Progenitor cell of endocrine pancreas (in vitro differentiated cells): ENCODE results near the gene HDGFL3. TPM values are rescaled to one million over a fixed set of nuclear protein-coding genes. Genes with fewer than 3 reads are reported as not detected.

Experiments
- DNase-seq: peaks from one replicate; pipeline ENCODE4 v3.0.0; 2021; ENCODE audit warnings: low spot score; ENCODE audit not compliant: unreplicated experiment
- H3K27ac Mint-ChIP-seq: 2 replicates; pipeline ENCODE4 v1.8.0; 2021; ENCODE audit warnings: mild to moderate bottlenecking, moderate library complexity, mixed read lengths
- H3K27me3 Mint-ChIP-seq: 2 replicates; pipeline ENCODE4 v1.8.0; 2021; ENCODE audit warnings: mixed read lengths
- H3K36me3 Mint-ChIP-seq: 2 replicates; pipeline ENCODE4 v1.8.0; 2022; ENCODE audit warnings: mixed read lengths; ENCODE audit not compliant: insufficient read depth
- H3K4me1 Mint-ChIP-seq: 2 replicates; pipeline ENCODE4 v1.8.0; 2021; ENCODE audit warnings: low read depth, mixed read lengths
- H3K4me3 Mint-ChIP-seq: 2 replicates; pipeline ENCODE4 v1.8.0; 2021; ENCODE audit warnings: low read depth, mild to moderate bottlenecking, moderate library complexity, mixed read lengths
- H3K9me3 Mint-ChIP-seq: 2 replicates; pipeline ENCODE4 v1.8.0; 2021; ENCODE audit warnings: low read depth, mixed read lengths
- total RNA-seq: library from RNA; stranded (reverse); gene quantifications from 2 replicates; pipeline ENCODE4 v1.2.1, GENCODE V29; 2021
- TF ChIP-seq, protein P1 (sequence below): fragments of 200-600 bp; sonication (generic); IDR thresholded peaks from one replicate; pipeline ENCODE4 v1.5.0; 2021; ENCODE audit warnings: antibody characterized with exemption, mild to moderate bottlenecking; ENCODE audit not compliant: unreplicated experiment

Gene HDGFL3
- total RNA-seq, 1 donor from 2014 or later: 121 TPM

DNA sequence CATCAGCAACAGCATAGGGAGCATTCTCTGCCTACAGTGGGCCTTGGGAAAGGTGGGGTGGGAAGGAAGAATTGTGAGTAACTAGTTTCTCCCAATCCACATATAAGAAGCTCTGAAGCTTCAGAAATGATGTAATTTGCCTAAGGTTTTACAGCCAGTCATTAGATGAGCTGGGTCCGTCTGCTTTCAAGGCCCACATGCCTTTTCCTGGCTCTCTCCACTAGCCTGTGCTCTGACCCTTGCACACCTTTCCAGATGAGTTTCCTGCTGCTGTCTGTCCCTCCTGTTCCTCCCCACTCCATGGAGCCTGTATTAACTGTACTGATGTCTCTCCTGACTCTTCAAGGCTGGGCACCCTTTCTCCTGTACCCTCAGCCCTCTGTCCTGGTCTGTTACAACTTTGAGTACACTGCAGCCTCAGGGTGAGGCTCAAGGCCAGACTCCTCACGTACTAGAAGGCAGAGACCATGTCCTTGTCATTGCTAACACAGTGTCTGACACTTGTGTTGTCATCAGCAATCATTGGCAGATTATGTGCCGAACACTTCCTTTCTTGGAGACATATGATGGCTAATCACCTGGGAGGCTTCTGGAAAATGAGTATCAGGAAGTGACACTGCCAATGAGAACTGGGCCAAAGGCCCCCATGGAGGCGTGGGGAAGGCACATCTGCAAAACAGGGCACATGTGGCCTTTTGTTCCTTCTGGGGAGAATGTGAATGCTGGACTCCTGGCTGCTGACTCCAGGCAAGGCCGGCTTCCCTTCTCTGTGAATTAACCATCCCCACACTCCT lies 93.5 kb downstream of the HDGFL3 start:
- no peak for DNase-seq
- H3K36me3 Mint-ChIP-seq: no peaks in the 10 kb centered on the region
- H3K27me3 Mint-ChIP-seq: peaks cover 22% of the 10 kb centered on the region
- no peaks in the 10 kb centered on the region for H3K4me1 Mint-ChIP-seq
- no peak overlapping the region for H3K27ac Mint-ChIP-seq
- no peaks in the 10 kb centered on the region for H3K9me3 Mint-ChIP-seq
- TF ChIP-seq, protein P1, sequence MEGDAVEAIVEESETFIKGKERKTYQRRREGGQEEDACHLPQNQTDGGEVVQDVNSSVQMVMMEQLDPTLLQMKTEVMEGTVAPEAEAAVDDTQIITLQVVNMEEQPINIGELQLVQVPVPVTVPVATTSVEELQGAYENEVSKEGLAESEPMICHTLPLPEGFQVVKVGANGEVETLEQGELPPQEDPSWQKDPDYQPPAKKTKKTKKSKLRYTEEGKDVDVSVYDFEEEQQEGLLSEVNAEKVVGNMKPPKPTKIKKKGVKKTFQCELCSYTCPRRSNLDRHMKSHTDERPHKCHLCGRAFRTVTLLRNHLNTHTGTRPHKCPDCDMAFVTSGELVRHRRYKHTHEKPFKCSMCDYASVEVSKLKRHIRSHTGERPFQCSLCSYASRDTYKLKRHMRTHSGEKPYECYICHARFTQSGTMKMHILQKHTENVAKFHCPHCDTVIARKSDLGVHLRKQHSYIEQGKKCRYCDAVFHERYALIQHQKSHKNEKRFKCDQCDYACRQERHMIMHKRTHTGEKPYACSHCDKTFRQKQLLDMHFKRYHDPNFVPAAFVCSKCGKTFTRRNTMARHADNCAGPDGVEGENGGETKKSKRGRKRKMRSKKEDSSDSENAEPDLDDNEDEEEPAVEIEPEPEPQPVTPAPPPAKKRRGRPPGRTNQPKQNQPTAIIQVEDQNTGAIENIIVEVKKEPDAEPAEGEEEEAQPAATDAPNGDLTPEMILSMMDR: no peak
- H3K4me3 Mint-ChIP-seq: no peak overlapping the region

GRCh38 chr15:83112956-83113299 lies 94.7 kb downstream of the HDGFL3 start:
- Mint-ChIP-seq H3K9me3 (no peaks in the 10 kb centered on the region), H3K4me1 (no peaks in the 10 kb centered on the region), H3K27me3 (peaks cover 33% of the 10 kb centered on the region), H3K4me3 (no peak overlapping the region), H3K27ac (no peak overlapping the region), H3K36me3 (no peaks in the 10 kb centered on the region)
- TF ChIP-seq, protein P1: no peak
- no peak for DNase-seq

DNA sequence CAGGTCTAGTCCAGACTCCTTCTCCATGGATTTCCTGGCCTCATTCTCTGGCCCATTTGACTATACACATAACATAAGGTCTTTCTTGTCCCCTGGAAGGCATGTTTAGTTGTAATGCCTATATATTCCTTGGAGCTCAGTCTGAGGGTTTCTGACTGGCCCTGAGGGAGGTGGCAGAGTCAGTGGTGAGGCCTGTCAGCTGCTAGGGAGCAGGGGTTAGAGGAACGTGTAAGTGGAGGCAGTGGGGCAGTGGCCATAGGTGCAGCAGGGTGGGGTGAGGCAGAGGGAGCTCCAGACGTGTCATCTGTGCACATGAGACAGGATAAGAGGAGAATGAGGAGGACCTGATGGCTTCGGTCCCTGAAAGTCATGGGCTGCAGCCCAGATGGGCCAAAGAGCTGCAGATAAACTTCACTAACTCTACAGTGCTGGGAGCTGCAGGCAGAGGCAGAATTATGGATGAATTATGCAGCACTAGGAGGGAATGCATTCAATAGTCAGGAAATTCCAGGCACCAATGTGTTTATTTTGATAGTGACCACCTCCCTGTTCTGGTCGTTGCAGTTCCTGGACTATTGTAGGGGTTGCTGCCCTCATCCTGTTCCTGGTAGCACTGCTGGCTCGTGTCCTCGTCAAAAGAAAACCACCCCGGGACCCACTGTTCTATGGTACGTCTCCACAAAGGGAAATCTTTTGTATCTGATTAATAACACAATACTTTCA lies 95.2 kb downstream of the HDGFL3 start:
- Mint-ChIP-seq H3K9me3 (no peaks in the 10 kb centered on the region), H3K27me3 (peaks cover 34% of the 10 kb centered on the region), H3K4me1 (no peaks in the 10 kb centered on the region), H3K27ac (no peak overlapping the region), H3K36me3 (no peaks in the 10 kb centered on the region), H3K4me3 (no peak overlapping the region)
- TF ChIP-seq, protein P1: no peak
- DNase-seq: no peak

- H3K4me3 Mint-ChIP-seq: no peak overlapping the region
- TF ChIP-seq, protein P1: no peak
- no peaks in the 10 kb centered on the region for H3K36me3 Mint-ChIP-seq
- H3K27ac Mint-ChIP-seq: no peak overlapping the region
- no peak for DNase-seq
- no peaks in the 10 kb centered on the region for H3K9me3 Mint-ChIP-seq
- peaks cover 41% of the 10 kb centered on the region for H3K27me3 Mint-ChIP-seq
- peaks cover 2% of the 10 kb centered on the region for H3K4me1 Mint-ChIP-seq
Observed at GRCh38 chr15:83111149-83111548, 96.5 kb downstream of the HDGFL3 start.

DNA sequence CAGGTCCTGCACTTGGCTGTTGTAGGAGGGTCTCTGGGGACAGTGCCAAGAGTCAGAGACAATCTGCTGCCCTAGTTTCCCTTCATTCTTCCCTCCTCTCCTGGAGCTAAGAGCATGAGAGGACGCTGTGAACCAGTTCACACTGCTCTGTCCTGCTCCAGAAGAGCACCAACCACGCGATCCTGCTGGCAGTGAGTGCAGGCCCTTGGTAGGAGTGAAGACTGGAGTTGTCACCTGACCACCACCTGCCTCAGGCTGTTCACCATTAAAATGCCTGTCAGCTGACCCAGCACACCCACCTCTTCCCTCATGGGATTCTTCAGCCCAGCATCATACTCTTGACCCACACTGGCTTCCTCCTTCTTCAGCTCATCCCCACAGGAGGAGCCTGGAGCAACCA lies 97.2 kb downstream of the HDGFL3 start:
- peak overlapping the region; percentile 29 for H3K4me3 Mint-ChIP-seq
- H3K27ac Mint-ChIP-seq: peak overlapping the region; percentile 23
- TF ChIP-seq, protein P1: no peak
- H3K36me3 Mint-ChIP-seq: no peaks in the 10 kb centered on the region
- H3K9me3 Mint-ChIP-seq: no peaks in the 10 kb centered on the region
- peaks cover 46% of the 10 kb centered on the region for H3K27me3 Mint-ChIP-seq
- H3K4me1 Mint-ChIP-seq: peaks cover 2% of the 10 kb centered on the region
- no peak for DNase-seq
